ENCODE measurements around the gene B3GALT6.

DNA sequence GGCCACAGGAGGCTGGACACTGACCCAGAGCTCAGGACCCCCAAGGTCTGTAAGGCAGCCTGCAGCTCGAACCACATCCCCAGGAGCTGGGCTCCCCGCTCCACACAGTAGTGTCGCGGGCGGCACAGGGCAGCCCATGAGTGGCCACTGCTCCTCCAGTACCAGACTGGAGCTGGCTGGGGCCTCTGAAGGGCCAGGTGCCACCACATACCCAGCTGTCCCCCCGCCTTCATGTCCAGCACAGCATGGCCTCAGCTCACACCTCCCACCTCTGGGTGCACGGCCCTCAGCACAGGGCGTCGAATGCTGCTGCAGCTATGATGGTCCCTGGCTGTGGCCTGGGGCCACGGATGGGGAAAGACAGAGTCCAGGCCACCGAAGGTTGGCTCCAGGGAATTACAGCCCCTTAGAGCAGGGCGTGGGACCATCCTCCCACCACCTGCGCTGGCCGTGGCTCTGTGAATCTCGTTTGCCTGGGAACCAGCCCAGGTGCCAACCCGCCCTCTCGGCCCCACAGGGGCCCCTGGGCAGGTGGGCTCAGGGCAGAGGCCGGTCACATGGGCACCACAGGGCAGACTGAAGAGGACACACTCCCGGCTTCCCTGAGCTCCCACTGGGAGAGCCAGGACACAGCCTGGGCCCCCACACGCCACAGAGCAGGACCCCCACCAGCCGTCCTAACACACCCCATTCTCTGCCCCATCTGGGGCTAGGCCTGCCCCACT, 16.0 kb upstream of the B3GALT6 start:
- TF ChIP-seq EZH2phosphoT487 (IDR thresholded peaks at IDR 0.05; ENCODE audit: low read length) (no peak), EZH2 (optimal IDR thresholded peaks at IDR 0.05; ENCODE audit: low read depth, low read length) (no peak)
